HG03045 (cell line): ENCODE data around the gene CCR8.
"Not testable (repeated sequence)": the region's sequence is repeated elsewhere in the genome, so short reads cannot be mapped to it uniquely, and the experiment has no call there.

Experiments
- ATAC-seq: cut with Tn5 transposase; IDR thresholded peaks from one replicate; pipeline ENCODE4 v1.9.1; 2021; ENCODE audit warnings: mild to moderate bottlenecking, moderate library complexity; ENCODE audit not compliant: unreplicated experiment

Gene CCR8

DNA sequence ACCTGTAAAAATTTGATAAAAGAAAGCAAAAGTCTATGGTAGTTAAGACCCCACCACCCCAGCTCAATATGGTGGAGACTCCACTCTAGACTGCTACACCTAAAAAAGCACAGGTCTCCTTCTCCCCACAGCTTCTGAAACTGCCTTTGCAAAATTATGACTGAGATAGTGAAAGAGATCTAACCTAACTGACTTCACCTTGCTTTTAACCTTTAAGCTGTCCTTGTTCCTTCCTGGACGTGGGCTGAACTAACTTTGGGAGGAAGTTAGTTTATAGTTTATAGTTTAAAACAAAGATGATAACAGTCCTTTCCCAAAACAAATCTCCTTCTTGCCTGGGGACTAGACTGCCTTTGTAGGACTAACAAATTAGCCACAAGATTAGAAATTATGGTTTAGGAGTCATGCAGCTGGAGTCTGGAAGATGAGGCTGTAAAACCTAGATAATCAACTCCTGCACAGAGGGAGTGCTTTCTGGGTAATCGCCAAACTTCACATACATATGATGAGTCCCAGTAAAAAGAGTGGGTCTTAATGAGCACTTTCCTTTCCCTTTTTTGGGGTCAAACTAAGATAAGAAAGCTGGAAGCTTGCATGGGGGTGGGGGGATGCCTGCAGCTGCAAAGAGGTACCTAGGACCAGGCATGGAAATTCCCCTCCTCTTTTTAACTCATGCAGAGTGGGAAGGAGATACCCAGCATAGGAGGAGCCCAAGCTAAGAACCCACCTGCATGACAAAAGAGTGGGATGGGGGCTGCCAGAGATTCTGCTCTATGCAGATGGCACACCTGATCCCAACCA is 17.5 kb downstream of the CCR8 start:
- ATAC-seq, result peak; percentile 84

DNA sequence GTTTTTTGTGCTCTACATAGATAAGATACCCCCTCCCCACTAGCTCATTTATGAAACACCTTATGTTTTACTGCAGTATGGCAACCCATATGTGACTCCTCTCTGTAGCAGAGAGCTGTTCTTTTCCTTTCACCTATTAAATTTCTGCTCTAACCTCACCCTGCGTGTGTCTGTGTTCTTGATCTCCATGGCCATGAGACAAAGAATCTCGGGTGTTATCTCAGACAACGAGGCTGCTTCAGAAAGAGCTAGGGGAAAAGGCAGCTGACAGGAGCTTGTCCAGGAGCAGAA is 18.0 kb downstream of the CCR8 start:
- ATAC-seq, result no peak

DNA sequence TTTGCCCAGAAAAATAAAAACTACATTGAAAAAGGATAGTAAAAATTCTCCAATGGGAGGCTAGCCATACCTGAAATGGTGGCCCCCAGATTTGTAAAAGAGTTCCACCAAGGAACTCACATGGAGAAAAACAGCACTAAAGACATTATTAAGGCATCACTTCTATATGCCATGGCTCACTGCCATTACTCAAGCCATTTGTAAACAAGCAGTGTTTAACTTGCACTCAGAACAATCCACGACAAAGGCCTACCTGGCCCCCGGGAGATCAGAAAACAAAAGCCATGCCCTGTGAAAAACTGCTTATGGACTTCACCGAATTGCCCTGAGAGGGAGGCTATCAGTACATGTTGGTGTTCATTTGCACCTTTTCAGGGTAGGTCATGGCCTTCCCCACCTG is 19.6 kb downstream of the CCR8 start:
- ATAC-seq, result no peak

DNA sequence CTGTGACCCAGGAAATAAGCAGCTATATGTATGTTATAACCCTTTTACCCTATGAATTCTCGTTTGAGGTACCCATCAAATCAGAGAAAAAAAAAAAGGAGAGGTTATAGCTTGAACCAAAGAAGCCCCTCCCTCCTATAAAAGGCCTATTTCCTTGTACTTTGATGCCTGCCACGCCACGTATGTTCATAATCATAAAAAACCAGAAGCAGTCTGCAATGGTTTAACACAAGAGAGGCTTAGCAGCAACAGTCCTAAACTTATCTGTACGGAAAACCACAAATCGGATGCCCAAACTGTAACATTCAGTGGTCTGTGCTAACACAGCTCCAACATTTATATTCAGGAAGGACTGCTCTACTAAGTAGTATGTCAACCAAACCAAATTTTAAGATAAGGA is 21.2 kb downstream of the CCR8 start:
- ATAC-seq, result no peak

DNA sequence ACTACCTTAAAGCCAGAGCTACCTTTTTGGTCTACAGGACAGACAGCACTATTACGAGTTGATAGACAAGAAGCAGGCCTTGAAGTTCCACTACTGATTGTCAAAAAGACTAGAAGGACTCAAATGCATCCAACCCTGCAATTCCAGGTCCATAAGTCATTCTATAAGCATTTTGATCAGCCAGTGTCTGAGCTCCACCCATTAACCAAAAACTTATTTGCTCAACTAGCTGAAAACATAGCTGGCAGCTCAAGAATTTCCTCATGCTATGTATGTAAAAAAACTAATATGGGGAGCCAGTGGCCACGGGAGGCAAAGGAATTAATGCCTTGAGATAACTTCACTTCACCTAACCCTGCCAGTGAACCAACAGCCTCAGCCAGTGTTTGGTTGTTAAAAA is 21.6 kb downstream of the CCR8 start:
- ATAC-seq, result not testable (repeated sequence)

DNA sequence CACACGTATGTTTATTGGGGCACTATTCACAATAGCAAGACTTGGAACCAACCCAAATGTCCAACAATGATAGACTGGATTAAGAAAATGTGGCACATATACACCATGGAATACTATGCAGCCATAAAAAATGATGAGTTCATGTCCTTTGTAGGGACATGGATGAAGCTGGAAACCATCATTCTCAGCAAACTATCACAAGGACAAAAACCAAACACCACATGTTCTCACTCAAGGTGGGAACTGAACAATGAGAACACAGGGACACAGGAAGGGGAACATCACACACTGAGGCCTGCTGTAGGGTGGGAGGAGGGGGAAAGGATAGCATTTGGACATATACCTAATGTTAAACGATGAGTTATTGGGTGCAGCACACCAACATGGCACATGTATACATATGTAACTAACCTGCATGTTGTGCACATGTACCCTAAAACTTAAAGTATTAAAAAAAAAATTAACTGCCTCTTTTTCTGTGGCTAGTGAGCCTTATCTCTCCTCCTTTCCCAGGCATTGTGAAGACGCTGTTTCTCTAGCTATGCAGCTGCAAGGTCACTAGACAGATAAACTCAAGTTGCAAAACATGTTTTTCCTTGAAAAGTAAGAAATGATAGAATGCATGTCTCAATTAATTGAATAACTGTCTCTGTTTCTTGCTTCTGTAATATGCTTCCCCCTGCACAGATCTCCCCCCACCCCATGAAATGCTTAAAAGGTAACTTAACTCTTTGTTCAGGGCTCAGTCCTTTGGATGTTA is 23.8 kb downstream of the CCR8 start:
- not testable (repeated sequence) for ATAC-seq

DNA sequence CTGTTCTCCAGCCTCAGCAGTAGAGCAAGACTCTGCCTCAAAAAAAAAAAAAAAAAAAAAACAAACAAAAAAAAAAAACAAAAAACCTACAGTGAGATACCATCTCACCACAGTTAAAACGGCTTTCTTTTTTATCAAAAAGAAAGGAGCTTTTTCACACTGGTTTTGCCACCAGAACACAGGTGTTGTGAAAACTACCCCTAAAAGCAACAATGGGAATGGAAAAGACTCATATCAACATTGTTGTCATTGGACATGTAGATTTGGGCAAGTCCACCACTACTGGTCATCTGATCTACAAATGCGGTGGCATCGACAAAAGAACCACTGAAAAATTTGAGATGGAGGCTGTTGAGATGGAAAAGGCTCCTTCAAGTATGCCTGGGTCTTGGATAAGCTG is 28.8 kb downstream of the CCR8 start:
- no peak for ATAC-seq

GRCh38 chr3:39361252-39361927 is 31.9 kb downstream of the CCR8 start:
- ATAC-seq, result peak; percentile 75

GRCh38 chr3:39362192-39362591 is 32.7 kb downstream of the CCR8 start:
- ATAC-seq, result no peak

- ATAC-seq, result no peak
These were observed 33.3 kb downstream of the CCR8 start for GRCh38 chr3:39362812-39363211.

DNA sequence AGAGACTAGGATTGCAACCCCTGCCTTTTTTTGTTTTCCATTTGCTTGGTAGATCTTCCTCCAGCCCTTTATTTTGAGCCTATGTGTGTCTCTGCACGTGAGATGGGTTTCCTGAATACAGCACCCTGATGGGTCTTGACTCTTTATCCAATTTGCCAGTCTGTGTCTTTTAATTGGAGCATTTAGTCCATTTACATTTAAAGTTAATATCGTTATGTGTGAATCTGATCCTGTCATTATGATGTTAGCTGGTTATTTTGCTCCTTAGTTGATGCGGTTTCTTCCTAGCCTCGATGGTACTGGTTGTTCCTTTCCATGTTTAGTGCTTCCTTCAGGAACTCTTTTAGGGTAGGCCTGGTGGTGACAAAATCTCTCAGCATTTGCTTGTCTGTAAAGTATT is 40.9 kb downstream of the CCR8 start:
- not testable (repeated sequence) for ATAC-seq

DNA sequence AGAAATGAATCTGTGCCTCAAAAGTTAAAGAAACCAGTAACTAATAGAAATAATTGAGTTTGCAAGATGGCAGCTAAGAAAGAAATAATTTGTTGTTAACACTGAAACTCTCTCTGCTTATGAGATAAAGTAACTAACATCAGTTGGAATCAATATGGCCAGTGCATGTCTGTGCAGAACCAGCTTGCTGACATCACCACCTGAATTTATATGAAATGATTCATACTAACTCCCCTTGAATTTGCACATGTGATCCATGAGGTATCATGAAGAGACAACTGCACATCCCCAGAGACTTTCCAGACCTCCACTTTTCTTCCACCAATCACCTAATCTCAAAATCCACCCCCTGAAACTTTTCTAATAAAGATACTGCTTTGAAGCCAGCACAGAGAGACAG is 43.3 kb downstream of the CCR8 start:
- no peak for ATAC-seq

GRCh38 chr3:39376959-39377634 is 47.6 kb downstream of the CCR8 start:
- ATAC-seq, result no peak

DNA sequence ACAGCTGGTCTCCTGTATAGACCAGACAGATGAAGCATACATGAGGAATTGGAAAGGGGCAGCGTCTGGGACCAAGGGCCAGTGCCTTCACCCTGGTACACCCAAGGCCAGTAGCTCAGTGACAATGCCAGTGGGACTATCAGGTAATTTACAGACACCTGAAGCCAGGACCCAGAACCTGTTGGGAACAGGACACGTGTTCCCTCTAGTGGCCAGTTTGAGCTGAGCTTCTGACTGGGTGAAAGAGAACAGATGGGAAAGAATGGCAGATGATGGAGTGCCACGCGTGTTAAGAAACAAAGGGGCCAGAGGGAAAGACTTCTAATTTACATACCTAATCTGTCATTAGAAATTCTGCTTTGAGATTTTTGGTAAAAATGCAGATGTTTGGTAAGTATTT is 48.6 kb downstream of the CCR8 start:
- peak; percentile 56 for ATAC-seq

- no peak for ATAC-seq
These were observed 49.7 kb downstream of the CCR8 start for GRCh38 chr3:39378957-39379777.

DNA sequence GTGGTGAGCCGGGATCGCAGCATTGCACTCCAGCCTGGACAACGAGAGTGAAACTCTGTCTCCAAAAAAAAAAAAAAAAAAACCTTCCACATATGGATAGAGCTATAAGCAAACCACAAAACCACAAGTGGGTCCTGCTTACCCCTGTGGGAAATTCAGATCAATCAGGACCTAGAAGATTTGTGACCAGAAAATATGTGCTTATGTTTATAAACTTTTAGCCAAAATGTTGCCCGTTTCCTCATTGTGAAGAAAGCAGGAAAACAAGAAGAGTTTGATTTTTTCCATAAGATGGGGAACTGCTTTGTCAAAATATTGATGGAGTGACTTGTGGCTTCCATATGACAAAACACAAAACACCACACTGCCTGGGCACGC is 50.3 kb downstream of the CCR8 start:
- ATAC-seq, result no peak

DNA sequence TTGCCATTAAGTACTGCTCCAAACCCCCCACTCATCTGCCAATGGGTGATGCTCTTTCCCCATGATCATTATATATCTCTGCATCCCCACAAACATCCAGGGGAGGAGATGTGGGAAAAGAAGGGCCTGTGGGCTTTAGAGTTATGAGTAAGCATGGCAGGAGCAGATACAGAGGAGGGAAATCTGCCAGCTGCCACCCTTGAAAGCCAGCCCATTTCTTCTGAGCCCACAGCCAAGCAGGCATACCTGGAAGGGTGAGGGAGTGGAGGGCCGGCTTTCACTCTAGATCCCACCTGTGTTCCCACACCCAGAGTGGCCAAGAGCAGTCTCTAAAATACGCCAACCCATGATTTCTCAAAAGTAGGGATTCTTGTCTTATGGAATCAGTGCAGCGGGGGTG is 51.9 kb downstream of the CCR8 start:
- ATAC-seq, result no peak
